ENCODE data around the gene RAB39B. TPM values are rescaled to one million over a fixed set of nuclear protein-coding genes. Genes with fewer than 3 reads are reported as not detected.
"Not testable (repeated sequence)": the region's sequence is repeated elsewhere in the genome, so short reads cannot be mapped to it uniquely, and the experiment has no call there.

The RAB39B gene
- total and polyA plus RNA-seq, 2 experiments from 2014 or later, result 6.2 to 11.3 TPM

DNA sequence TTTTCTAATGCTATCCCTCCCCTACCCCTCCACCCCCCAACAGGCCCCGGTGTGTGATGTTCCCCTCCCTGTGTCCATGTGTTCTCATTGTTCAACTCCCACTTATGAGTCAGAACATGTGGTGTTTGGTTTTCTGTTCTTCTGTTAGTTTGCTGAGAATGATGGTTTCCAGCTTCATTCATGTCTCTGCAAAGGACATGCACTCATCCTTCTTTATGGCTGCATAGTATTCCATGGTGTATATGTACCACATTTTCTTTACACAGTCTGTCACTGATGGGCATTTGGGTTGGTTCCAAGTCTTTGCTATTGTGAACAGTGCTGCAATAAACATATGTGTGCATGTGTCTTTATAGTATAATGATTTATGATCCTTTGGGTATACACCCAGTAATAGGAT is 3.7 kb upstream of the RAB39B start:
- not testable (repeated sequence) for H4K20me1 ChIP-seq (replicated peaks; ENCODE audit: insufficient read depth); H3K27ac Mint-ChIP-seq; H3K79me2 ChIP-seq (replicated peaks; ENCODE audit: insufficient read depth); DNase-seq (ENCODE audit: low spot score); H3K9me2 ChIP-seq (ENCODE audit: insufficient read depth); ATAC-seq; H3K4me3 ChIP-seq; H3K4me2 ChIP-seq; H3F3A ChIP-seq (replicated peaks; ENCODE audit: low read depth); H3K27ac ChIP-seq (ENCODE audit: low read depth); H3K4me1 ChIP-seq (ENCODE audit: insufficient read depth); H3K36me3 Mint-ChIP-seq (ENCODE audit: low read depth); H2AFZ ChIP-seq; H3K4me1 Mint-ChIP-seq; H3K27me3 Mint-ChIP-seq (ENCODE audit: insufficient read depth, low read depth, poor library complexity); H3K4me3 Mint-ChIP-seq; H3K27me3 ChIP-seq (ENCODE audit: insufficient read depth); H3K36me3 ChIP-seq (ENCODE audit: insufficient read depth); H3K9me3 Mint-ChIP-seq

DNA sequence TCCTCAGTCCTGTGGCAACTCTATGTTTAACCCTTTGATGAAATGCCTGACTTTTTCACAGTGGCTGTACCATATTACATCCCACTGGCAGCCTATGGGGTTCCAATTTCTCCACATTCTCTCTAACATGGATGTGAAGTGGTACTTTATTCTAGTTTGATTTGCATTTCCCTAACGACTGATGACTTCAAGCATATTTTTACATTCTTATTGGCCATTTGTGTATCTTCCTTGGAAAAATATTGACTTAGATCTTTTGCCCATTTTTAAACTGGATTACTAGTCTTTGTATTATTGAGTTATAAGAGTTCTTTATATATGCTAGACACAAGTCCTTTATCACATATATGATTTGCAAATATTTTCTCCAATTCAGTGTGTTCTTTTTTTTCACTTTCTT is 2.1 kb upstream of the RAB39B start:
- no peaks in the 10 kb centered on the region for H3K27me3 ChIP-seq (ENCODE audit: insufficient read depth)
- ATAC-seq (no peak), DNase-seq (ENCODE audit: low spot score) (no peak)
- H3K4me3 ChIP-seq, result no peak overlapping the region
- H3K4me2 ChIP-seq, result no peak overlapping the region
- H3K9me2 ChIP-seq (ENCODE audit: insufficient read depth), result no peaks in the 10 kb centered on the region
- H3K36me3 ChIP-seq (ENCODE audit: insufficient read depth), result no peaks in the 10 kb centered on the region
- Mint-ChIP-seq H3K4me3 (no peak overlapping the region), H3K4me1 (peaks cover 4% of the 10 kb centered on the region), H3K9me3 (peaks cover 1% of the 10 kb centered on the region; the same call in 2 of the 3 replicates), H3K27ac (no peak overlapping the region), H3K27me3 (ENCODE audit: insufficient read depth, low read depth, poor library complexity) (no peaks in the 10 kb centered on the region), H3K36me3 (ENCODE audit: low read depth) (no peaks in the 10 kb centered on the region)
- H3K27ac ChIP-seq (ENCODE audit: low read depth), result no peak overlapping the region
- H2AFZ ChIP-seq, result no peak overlapping the region
- no peaks in the 10 kb centered on the region for H3F3A ChIP-seq (replicated peaks; ENCODE audit: low read depth)
- no peaks in the 10 kb centered on the region for H4K20me1 ChIP-seq (replicated peaks; ENCODE audit: insufficient read depth)
- H3K79me2 ChIP-seq (replicated peaks; ENCODE audit: insufficient read depth), result peaks cover 15% of the 10 kb centered on the region
- H3K4me1 ChIP-seq (ENCODE audit: insufficient read depth), result no peaks in the 10 kb centered on the region
- TF ChIP-seq JUNB (IDR thresholded peaks at IDR 0.05; ENCODE audit: unreplicated experiment), result no peak
- TF ChIP-seq, protein P1, sequence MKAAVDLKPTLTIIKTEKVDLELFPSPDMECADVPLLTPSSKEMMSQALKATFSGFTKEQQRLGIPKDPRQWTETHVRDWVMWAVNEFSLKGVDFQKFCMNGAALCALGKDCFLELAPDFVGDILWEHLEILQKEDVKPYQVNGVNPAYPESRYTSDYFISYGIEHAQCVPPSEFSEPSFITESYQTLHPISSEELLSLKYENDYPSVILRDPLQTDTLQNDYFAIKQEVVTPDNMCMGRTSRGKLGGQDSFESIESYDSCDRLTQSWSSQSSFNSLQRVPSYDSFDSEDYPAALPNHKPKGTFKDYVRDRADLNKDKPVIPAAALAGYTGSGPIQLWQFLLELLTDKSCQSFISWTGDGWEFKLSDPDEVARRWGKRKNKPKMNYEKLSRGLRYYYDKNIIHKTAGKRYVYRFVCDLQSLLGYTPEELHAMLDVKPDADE (IDR thresholded peaks at IDR 0.05), result no peak
- no peak for TF ChIP-seq NANOG (IDR thresholded peaks at IDR 0.05; ENCODE audit: borderline replicate concordance)
- TF ChIP-seq CREB1 (CRISPR knock-in tag; IDR thresholded peaks at IDR 0.05; ENCODE audit: low read depth), result no peak
- no peak for TF ChIP-seq STAT1 (IDR thresholded peaks at IDR 0.05; ENCODE audit: unreplicated experiment)
- TF ChIP-seq ZNF114 (CRISPR knock-in tag; IDR thresholded peaks at IDR 0.05), result no peak
- TF ChIP-seq EZH2phosphoT487 (IDR thresholded peaks at IDR 0.05; ENCODE audit: unreplicated experiment), result no peak
- TF ChIP-seq, protein P2, sequence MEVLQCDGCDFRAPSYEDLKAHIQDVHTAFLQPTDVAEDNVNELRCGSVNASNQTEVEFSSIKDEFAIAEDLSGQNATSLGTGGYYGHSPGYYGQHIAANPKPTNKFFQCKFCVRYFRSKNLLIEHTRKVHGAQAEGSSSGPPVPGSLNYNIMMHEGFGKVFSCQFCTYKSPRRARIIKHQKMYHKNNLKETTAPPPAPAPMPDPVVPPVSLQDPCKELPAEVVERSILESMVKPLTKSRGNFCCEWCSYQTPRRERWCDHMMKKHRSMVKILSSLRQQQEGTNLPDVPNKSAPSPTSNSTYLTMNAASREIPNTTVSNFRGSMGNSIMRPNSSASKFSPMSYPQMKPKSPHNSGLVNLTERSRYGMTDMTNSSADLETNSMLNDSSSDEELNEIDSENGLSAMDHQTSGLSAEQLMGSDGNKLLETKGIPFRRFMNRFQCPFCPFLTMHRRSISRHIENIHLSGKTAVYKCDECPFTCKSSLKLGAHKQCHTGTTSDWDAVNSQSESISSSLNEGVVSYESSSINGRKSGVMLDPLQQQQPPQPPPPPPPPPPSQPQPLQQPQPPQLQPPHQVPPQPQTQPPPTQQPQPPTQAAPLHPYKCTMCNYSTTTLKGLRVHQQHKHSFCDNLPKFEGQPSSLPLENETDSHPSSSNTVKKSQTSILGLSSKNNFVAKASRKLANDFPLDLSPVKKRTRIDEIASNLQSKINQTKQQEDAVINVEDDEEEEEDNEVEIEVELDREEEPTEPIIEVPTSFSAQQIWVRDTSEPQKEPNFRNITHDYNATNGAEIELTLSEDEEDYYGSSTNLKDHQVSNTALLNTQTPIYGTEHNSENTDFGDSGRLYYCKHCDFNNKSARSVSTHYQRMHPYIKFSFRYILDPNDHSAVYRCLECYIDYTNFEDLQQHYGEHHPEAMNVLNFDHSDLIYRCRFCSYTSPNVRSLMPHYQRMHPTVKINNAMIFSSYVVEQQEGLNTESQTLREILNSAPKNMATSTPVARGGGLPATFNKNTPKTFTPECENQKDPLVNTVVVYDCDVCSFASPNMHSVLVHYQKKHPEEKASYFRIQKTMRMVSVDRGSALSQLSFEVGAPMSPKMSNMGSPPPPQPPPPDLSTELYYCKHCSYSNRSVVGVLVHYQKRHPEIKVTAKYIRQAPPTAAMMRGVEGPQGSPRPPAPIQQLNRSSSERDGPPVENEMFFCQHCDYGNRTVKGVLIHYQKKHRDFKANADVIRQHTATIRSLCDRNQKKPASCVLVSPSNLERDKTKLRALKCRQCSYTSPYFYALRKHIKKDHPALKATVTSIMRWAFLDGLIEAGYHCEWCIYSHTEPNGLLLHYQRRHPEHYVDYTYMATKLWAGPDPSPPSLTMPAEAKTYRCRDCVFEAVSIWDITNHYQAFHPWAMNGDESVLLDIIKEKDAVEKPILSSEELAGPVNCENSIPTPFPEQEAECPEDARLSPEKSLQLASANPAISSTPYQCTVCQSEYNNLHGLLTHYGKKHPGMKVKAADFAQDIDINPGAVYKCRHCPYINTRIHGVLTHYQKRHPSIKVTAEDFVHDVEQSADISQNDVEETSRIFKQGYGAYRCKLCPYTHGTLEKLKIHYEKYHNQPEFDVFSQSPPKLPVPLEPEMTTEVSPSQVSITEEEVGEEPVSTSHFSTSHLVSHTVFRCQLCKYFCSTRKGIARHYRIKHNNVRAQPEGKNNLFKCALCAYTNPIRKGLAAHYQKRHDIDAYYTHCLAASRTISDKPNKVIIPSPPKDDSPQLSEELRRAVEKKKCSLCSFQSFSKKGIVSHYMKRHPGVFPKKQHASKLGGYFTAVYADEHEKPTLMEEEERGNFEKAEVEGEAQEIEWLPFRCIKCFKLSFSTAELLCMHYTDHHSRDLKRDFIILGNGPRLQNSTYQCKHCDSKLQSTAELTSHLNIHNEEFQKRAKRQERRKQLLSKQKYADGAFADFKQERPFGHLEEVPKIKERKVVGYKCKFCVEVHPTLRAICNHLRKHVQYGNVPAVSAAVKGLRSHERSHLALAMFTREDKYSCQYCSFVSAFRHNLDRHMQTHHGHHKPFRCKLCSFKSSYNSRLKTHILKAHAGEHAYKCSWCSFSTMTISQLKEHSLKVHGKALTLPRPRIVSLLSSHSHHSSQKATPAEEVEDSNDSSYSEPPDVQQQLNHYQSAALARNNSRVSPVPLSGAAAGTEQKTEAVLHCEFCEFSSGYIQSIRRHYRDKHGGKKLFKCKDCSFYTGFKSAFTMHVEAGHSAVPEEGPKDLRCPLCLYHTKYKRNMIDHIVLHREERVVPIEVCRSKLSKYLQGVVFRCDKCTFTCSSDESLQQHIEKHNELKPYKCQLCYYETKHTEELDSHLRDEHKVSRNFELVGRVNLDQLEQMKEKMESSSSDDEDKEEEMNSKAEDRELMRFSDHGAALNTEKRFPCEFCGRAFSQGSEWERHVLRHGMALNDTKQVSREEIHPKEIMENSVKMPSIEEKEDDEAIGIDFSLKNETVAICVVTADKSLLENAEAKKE (CRISPR knock-in tag; IDR thresholded peaks at IDR 0.05), result no peak
- TF ChIP-seq, protein P3, sequence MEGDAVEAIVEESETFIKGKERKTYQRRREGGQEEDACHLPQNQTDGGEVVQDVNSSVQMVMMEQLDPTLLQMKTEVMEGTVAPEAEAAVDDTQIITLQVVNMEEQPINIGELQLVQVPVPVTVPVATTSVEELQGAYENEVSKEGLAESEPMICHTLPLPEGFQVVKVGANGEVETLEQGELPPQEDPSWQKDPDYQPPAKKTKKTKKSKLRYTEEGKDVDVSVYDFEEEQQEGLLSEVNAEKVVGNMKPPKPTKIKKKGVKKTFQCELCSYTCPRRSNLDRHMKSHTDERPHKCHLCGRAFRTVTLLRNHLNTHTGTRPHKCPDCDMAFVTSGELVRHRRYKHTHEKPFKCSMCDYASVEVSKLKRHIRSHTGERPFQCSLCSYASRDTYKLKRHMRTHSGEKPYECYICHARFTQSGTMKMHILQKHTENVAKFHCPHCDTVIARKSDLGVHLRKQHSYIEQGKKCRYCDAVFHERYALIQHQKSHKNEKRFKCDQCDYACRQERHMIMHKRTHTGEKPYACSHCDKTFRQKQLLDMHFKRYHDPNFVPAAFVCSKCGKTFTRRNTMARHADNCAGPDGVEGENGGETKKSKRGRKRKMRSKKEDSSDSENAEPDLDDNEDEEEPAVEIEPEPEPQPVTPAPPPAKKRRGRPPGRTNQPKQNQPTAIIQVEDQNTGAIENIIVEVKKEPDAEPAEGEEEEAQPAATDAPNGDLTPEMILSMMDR (conservative IDR thresholded peaks at IDR 0.05; ENCODE audit: low read depth in 2 of 2), result no peak
- TF ChIP-seq POLR2AphosphoS5 (IDR thresholded peaks at IDR 0.05; ENCODE audit: low read depth), result no peak
- no peak for TF ChIP-seq EZH2 (IDR thresholded peaks at IDR 0.05; ENCODE audit: low read depth, unreplicated experiment)
- no peak for TF ChIP-seq ZNF331 (CRISPR knock-in tag; IDR thresholded peaks at IDR 0.05; ENCODE audit: low read depth)
